Measurements from ENCODE around the gene FAM168A. TPM values are rescaled to one million over a fixed set of nuclear protein-coding genes. Genes with fewer than 3 reads are reported as not detected.

Gene FAM168A
- total RNA-seq, 2 experiments from 2014 or later, result 10.1 to 23.7 TPM

DNA sequence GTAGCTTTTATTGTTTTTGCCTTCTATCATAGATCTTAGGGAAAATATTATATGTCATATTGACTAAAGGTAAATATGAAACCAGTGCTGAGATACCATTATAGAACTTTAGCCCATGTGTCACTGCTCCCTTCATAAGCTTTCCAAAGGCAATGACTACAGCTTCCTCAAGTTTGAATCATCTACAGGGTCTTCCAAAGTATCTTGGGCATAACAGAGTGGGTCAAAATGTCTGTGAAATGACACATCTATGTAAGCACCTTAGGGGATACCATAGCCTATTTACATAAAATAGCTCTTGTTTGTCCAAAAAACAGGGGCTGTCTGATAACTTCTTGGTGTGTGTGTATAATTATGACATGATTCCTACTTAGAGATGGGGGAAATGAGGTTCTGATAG lies 169.2 kb downstream of the FAM168A start:
- DNase-seq (ENCODE audit: low spot score), result no peak
- H2AFZ ChIP-seq (ENCODE audit: low read length), result no peak overlapping the region
- ChIA-PET CTCF (ENCODE audit: unreplicated experiment) (interaction anchor here (0.6 kb wide), 1 partner anchor 214 kb away, joined by 3 read pairs; no protein-coding TSS in a partner anchor), POLR2A (no interaction called here)
- H3K27ac ChIP-seq (ENCODE audit: low read depth, low read length, poor library complexity, severe bottlenecking), result no peak overlapping the region
- TF ChIP-seq CTCF (conservative IDR thresholded peaks at IDR 0.05; ENCODE audit: low read length) (no peak), EZH2phosphoT487 (IDR thresholded peaks at IDR 0.05; ENCODE audit: borderline replicate concordance, low read depth, low read length) (no peak)
- intact Hi-C loops (cut with micrococcal nuclease; ENCODE audit: unreplicated experiment), result no loop called here
- no TSS peak for BruUV-seq (replicated peaks)
- no peaks in the 10 kb centered on the region for H3K4me1 ChIP-seq (ENCODE audit: insufficient read depth, low read length, poor library complexity, severe bottlenecking)
- no peak overlapping the region for H3K4me3 ChIP-seq (ENCODE audit: low read depth, low read length, poor library complexity, severe bottlenecking)
- H3K9me2 ChIP-seq (ENCODE audit: insufficient read depth, low read length), result no peaks in the 10 kb centered on the region
- H3K9me3 ChIP-seq (ENCODE audit: low read length), result no peaks in the 10 kb centered on the region
- no peaks in the 10 kb centered on the region for H3K36me3 ChIP-seq (ENCODE audit: insufficient read depth, low read length)
- H3K79me2 ChIP-seq (ENCODE audit: insufficient read depth, low read depth, low read length), result no peaks in the 10 kb centered on the region
- no peaks in the 10 kb centered on the region for H4K20me1 ChIP-seq (ENCODE audit: insufficient read depth, low read length)
- H3K4me2 ChIP-seq (ENCODE audit: low read length), result no peak overlapping the region

GRCh38 chr11:73428227-73428626 lies 169.7 kb downstream of the FAM168A start:
- H4K20me1 ChIP-seq (ENCODE audit: insufficient read depth, low read length), result no peaks in the 10 kb centered on the region
- H3K27ac ChIP-seq (ENCODE audit: low read depth, low read length, poor library complexity, severe bottlenecking), result no peak overlapping the region
- no peaks in the 10 kb centered on the region for H3K9me3 ChIP-seq (ENCODE audit: low read length)
- CTCF ChIA-PET (ENCODE audit: unreplicated experiment), result no interaction called here
- BruUV-seq (replicated peaks), result no TSS peak
- intact Hi-C loops (cut with micrococcal nuclease; ENCODE audit: unreplicated experiment), result no loop called here
- TF ChIP-seq EZH2phosphoT487 (IDR thresholded peaks at IDR 0.05; ENCODE audit: borderline replicate concordance, low read depth, low read length) (no peak), CTCF (conservative IDR thresholded peaks at IDR 0.05; ENCODE audit: low read length) (no peak)
- H3K4me1 ChIP-seq (ENCODE audit: insufficient read depth, low read length, poor library complexity, severe bottlenecking), result no peaks in the 10 kb centered on the region
- H3K79me2 ChIP-seq (ENCODE audit: insufficient read depth, low read depth, low read length), result no peaks in the 10 kb centered on the region
- H3K36me3 ChIP-seq (ENCODE audit: insufficient read depth, low read length), result no peaks in the 10 kb centered on the region
- H2AFZ ChIP-seq (ENCODE audit: low read length), result no peak overlapping the region
- POLR2A ChIA-PET, result interaction anchor here (1.2 kb wide), 1 partner anchor 84 kb away, joined by 3 read pairs; no protein-coding TSS in a partner anchor
- no peaks in the 10 kb centered on the region for H3K9me2 ChIP-seq (ENCODE audit: insufficient read depth, low read length)
- H3K4me3 ChIP-seq (ENCODE audit: low read depth, low read length, poor library complexity, severe bottlenecking), result no peak overlapping the region
- H3K4me2 ChIP-seq (ENCODE audit: low read length), result no peak overlapping the region
- no peak for DNase-seq (ENCODE audit: low spot score)

DNA sequence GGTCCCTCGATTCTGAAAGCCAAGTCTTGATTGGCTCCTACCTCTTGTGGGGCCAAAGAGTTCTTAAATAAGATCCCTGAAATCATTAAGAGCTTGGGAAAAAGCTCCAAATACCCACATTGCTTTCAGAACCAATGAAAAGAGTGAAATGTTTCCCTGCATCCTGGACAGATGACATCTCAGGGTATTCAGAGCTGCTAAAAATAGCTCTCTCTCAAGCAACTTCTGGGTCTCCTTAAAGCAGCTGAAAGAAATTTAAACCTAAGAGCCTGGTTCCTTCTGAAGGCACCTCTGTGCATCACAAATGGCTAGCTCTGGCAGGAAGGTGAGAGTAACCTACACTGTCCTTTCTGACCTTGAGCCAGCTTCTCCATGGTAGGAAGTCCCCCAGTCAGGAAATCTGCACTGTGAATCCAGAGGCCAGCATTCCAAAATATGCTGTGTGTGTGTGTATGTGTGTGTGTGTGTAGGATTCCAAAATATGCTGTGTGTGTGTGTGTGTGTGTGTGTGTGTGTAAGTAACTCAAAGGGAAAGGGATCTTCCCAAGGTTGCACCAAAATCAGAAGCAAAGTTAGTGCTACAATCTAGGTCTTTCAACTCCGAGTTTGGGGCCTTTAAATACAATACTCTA lies 171.6 kb downstream of the FAM168A start:
- Histone ChIP-seq H3K79me2 (ENCODE audit: insufficient read depth, low read depth, low read length) (no peaks in the 10 kb centered on the region), H3K9me2 (ENCODE audit: insufficient read depth, low read length) (no peaks in the 10 kb centered on the region), H3K36me3 (ENCODE audit: insufficient read depth, low read length) (no peaks in the 10 kb centered on the region), H3K4me3 (ENCODE audit: low read depth, low read length, poor library complexity, severe bottlenecking) (no peak overlapping the region), H2AFZ (ENCODE audit: low read length) (no peak overlapping the region), H3K4me1 (ENCODE audit: insufficient read depth, low read length, poor library complexity, severe bottlenecking) (no peaks in the 10 kb centered on the region), H3K9me3 (ENCODE audit: low read length) (no peaks in the 10 kb centered on the region), H3K4me2 (ENCODE audit: low read length) (no peak overlapping the region), H4K20me1 (ENCODE audit: insufficient read depth, low read length) (no peaks in the 10 kb centered on the region), H3K27ac (ENCODE audit: low read depth, low read length, poor library complexity, severe bottlenecking) (no peak overlapping the region)
- DNase-seq (ENCODE audit: low spot score), result no peak
- ChIA-PET POLR2A (no interaction called here), CTCF (ENCODE audit: unreplicated experiment) (no interaction called here)
- BruUV-seq (replicated peaks), result no TSS peak
- intact Hi-C loops (cut with micrococcal nuclease; ENCODE audit: unreplicated experiment), result no loop called here
- TF ChIP-seq EZH2phosphoT487 (IDR thresholded peaks at IDR 0.05; ENCODE audit: borderline replicate concordance, low read depth, low read length), result no peak
- TF ChIP-seq CTCF (conservative IDR thresholded peaks at IDR 0.05; ENCODE audit: low read length), result no peak
